Measurements from ENCODE around the gene MEGF11. TPM values are rescaled to one million over a fixed set of nuclear protein-coding genes. Genes with fewer than 3 reads are reported as not detected.
"Not testable (repeated sequence)": the region's sequence is repeated elsewhere in the genome, so short reads cannot be mapped to it uniquely, and the experiment has no call there.

The MEGF11 gene
- total and polyA plus RNA-seq, 7 donors, result 0.04 to 0.05 TPM; not detected in 5

DNA sequence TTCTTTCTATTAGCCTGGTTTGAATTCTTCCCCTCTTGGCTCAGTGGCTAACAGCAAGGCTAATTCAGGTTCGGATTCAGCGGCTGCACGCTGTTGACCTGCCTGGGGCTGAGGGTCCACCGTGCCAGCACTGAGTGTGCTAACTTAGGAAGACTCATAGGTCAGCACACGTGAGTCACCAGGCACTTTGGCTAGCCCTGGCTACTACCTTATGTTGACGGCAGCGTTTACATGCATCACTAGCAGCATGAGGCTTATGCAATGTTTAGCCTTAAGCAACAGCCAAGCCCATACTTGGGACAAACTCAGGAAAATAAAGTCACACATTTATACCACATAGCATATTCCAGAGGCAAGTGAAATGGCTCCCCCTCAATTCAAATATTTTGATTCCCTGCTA, 246.6 kb downstream of the MEGF11 start:
- Histone ChIP-seq H3K4me1 (no peaks in the 10 kb centered on the region), H3K4me3 (no peak overlapping the region), H3K27me3 (ENCODE audit: insufficient read depth in 3 of 3, low read length in 2 of 3) (peaks cover 0 to 9% (median 0%) of the 10 kb centered on the region in 3 donors), H3K36me3 (ENCODE audit: insufficient read depth in 1 of 2, low read depth in 1 of 2) (no peaks in the 10 kb centered on the region), H3K27ac (no peak overlapping the region), H3K9me3 (no peaks in the 10 kb centered on the region)
- 70 to 74% (median 72%) methylated on average over 7 of the region's 7 CpGs for WGBS, 3 donors
- TF ChIP-seq, protein P1, sequence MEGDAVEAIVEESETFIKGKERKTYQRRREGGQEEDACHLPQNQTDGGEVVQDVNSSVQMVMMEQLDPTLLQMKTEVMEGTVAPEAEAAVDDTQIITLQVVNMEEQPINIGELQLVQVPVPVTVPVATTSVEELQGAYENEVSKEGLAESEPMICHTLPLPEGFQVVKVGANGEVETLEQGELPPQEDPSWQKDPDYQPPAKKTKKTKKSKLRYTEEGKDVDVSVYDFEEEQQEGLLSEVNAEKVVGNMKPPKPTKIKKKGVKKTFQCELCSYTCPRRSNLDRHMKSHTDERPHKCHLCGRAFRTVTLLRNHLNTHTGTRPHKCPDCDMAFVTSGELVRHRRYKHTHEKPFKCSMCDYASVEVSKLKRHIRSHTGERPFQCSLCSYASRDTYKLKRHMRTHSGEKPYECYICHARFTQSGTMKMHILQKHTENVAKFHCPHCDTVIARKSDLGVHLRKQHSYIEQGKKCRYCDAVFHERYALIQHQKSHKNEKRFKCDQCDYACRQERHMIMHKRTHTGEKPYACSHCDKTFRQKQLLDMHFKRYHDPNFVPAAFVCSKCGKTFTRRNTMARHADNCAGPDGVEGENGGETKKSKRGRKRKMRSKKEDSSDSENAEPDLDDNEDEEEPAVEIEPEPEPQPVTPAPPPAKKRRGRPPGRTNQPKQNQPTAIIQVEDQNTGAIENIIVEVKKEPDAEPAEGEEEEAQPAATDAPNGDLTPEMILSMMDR (IDR thresholded peaks at IDR 0.05), result no peak
- intact Hi-C loops (cut with DNase I), result no loop called here
- ATAC-seq (no peak), DNase-seq (no peak)

DNA sequence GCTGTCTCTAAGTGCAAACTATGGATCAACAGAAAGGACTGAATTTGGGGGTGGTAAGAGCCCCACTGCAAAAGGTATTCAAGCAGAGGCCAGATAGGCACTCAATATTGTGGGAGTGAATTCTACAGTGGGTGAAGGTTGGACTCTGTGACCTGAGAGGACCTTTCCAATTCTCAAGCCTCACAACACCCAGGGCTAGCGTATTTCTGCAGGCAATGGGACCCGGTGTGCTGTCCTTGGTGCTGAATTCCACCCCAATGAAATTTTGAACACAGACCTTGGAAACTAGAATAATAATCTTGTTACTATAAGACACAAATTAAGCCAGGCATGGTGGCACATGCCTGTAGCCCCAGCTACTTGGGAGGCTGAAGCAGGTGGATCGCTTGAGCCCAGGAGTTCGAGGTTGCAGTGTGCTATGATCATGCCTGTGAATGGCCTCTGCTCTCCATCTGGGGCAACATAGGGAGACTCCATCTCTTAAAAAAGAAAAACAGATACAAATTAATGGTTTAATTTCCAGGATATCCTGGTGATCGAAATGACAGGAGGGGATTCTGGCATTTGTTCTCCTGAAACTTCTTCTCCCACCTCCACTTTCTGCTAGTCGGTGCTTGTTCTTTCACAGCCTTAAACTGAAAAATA, 248.8 kb downstream of the MEGF11 start:
- intact Hi-C loops (cut with DNase I), result no loop called here

DNA sequence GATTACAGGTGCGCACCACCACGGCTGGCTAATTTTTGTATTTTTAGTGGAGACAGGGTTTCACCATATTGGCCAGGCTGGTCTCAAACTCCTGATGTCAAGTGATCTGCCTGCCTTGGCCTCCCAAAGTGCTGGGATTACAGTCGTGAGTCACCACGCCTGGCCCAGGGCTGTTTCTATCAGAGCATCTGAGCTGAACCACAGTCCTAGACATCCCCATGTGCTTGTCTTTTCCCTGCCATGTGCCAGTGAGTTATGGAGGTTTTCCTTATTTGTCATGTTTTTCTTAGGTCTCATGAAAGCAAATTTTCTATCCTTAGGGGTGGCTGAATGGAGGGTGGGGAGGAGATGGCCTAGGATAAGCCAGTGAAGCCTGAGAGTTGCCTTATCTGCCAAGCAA, 250.4 kb downstream of the MEGF11 start:
- ATAC-seq; H3K4me1 ChIP-seq; H3K9me3 ChIP-seq; H3K36me3 ChIP-seq (ENCODE audit: insufficient read depth in 1 of 2, low read depth in 1 of 2); H3K27ac ChIP-seq; H3K4me3 ChIP-seq; H3K27me3 ChIP-seq (ENCODE audit: insufficient read depth in 3 of 3, low read length in 2 of 3); DNase-seq; intact Hi-C loops (cut with DNase I): not testable (repeated sequence)
- 82 to 91% (median 90%) methylated on average over 4 of the region's 4 CpGs for WGBS, 3 donors

More for the DNA sequence above, 248.8 kb downstream of the MEGF11 start:
- Histone ChIP-seq H3K36me3 (ENCODE audit: insufficient read depth in 1 of 2, low read depth in 1 of 2) (no peaks in the 10 kb centered on the region), H3K27ac (no peak overlapping the region), H3K4me1 (no peaks in the 10 kb centered on the region), H3K4me3 (no peak overlapping the region), H3K27me3 (ENCODE audit: insufficient read depth in 3 of 3, low read length in 2 of 3) (peaks cover 0 to 9% (median 2%) of the 10 kb centered on the region in 3 donors), H3K9me3 (no peaks in the 10 kb centered on the region)
- no peak for ATAC-seq
- no peak for DNase-seq
- 37 to 47% (median 40%) methylated on average over 6 of the region's 6 CpGs for WGBS, 3 donors
- TF ChIP-seq, protein P1 (IDR thresholded peaks at IDR 0.05), result no peak

DNA sequence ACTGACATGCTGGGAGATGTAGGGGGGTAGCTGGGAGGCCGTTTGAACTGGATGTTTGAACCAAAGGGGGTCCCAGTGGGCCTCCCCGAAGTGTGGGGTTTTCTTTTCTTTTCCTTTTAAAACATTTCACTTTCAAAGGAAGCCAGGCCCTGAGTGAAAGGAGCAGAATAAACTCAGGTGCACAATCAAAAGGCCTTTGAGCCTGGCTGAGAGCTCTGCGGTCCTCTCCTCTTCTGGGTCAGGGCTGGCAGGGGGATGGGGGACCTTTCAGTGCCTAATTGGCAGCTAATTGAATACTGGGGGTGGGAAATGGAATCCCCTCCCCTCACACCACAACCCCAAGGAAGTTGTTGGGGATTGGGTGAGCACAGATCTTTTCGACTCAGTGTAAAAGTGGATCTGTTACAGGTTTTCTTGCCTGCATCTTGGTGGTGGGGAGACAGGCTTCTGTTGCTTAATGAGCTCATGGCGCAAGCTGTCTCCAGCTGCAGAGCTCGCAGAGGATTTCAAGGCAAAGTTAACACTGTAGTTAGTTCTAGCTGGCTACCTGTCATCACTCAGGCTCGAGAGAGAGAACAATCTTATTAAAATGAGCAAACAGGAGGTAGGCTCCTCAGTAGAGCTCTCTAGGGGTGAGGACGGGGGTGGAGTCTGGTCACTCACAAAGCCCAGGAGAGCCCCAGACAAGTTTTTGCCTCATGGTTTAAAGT, 251.7 kb downstream of the MEGF11 start:
- TF ChIP-seq, protein P1 (IDR thresholded peaks at IDR 0.05), result no peak
- WGBS, 3 donors, result 23 to 26% (median 25%) methylated on average over 8 of the region's 8 CpGs
- H3K27me3 ChIP-seq (ENCODE audit: insufficient read depth in 3 of 3, low read length in 2 of 3), result peaks cover 0 to 4% (median 2%) of the 10 kb centered on the region in 3 donors
- no peaks in the 10 kb centered on the region for H3K36me3 ChIP-seq (ENCODE audit: insufficient read depth in 1 of 2, low read depth in 1 of 2)
- DNase-seq (no peak), ATAC-seq (no peak)
- intact Hi-C loops (cut with DNase I), result no loop called here
- H3K4me1 ChIP-seq, result no peaks in the 10 kb centered on the region
- H3K27ac ChIP-seq, result no peak overlapping the region
- H3K9me3 ChIP-seq, result no peaks in the 10 kb centered on the region
- H3K4me3 ChIP-seq, result no peak overlapping the region

DNA sequence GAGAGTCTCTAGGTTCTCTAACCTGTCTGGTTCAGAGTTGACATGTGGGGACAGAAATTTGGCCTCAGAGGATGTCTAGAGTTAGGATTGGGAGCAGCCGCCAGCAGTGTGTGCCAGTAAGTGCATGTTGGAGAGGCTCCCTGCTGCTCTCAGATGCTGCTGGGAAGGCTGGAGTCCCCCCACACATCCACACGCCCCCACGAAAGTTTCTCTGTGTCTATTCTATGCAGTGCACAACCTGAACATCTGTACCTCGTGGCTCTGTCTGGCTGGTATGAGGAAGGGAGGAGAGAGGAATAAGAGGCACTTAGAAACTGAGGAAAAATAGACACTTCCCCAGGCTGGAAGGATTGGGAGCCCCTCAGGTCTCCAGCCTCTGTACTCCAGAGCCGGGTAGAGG, 252.5 kb downstream of the MEGF11 start:
- intact Hi-C loops (cut with DNase I), result no loop called here
- TF ChIP-seq, protein P1 (IDR thresholded peaks at IDR 0.05), result no peak
- no peaks in the 10 kb centered on the region for H3K9me3 ChIP-seq
- H3K36me3 ChIP-seq (ENCODE audit: insufficient read depth in 1 of 2, low read depth in 1 of 2), result no peaks in the 10 kb centered on the region
- H3K4me3 ChIP-seq, result no peak overlapping the region
- ATAC-seq (no peak), DNase-seq (no peak)
- no peak overlapping the region for H3K27ac ChIP-seq
- no peaks in the 10 kb centered on the region for H3K4me1 ChIP-seq
- WGBS, 3 donors, result 44 to 51% (median 48%) methylated on average over 5 of the region's 5 CpGs
- H3K27me3 ChIP-seq (ENCODE audit: insufficient read depth in 3 of 3, low read length in 2 of 3), result peaks cover 0 to 2% (median 0%) of the 10 kb centered on the region in 3 donors
